Inferior parietal cortex (tissue), 1 donor: Measurements from ENCODE around the gene FKBP1A.

Experiments used
- DNase-seq: peaks from one replicate; pipeline ENCODE4 v3.0.0-alpha.2; 2016; ENCODE audit errors: extremely low spot score

Gene FKBP1A

GRCh38 chr20:1332749-1333300, 60.0 kb downstream of the FKBP1A start:
- no peak for DNase-seq

- DNase-seq, result no peak
These were observed 60.9 kb downstream of the FKBP1A start for GRCh38 chr20:1331801-1332453.

GRCh38 chr20:1331101-1331500, 61.8 kb downstream of the FKBP1A start:
- no peak for DNase-seq

- DNase-seq, result no peak
These were observed 62.6 kb downstream of the FKBP1A start for GRCh38 chr20:1330075-1330830.

- DNase-seq, result no peak
These were observed 64.0 kb downstream of the FKBP1A start, which contains the start of gene SDCBP2 for GRCh38 chr20:1328680-1329330. TSS of gene SDCBP2 (minus strand) at chr20:1329139. CDS start at chr20:1320416, 8,723 bp downstream.

GRCh38 chr20:1327827-1328679, 64.8 kb downstream of the FKBP1A start:
- no peak for DNase-seq

- peak; percentile 59 for DNase-seq
These were observed 65.6 kb downstream of the FKBP1A start for GRCh38 chr20:1327241-1327653.

- DNase-seq, result no peak
These were observed 66.6 kb downstream of the FKBP1A start for GRCh38 chr20:1326031-1326930.

GRCh38 chr20:1325173-1326030, 67.5 kb downstream of the FKBP1A start:
- DNase-seq, result peak; percentile 97

- DNase-seq, result no peak
These were observed 68.2 kb downstream of the FKBP1A start for GRCh38 chr20:1324598-1325172.

GRCh38 chr20:1323830-1324597, 68.8 kb downstream of the FKBP1A start:
- DNase-seq, result no peak

GRCh38 chr20:1323256-1323655, 69.6 kb downstream of the FKBP1A start:
- no peak for DNase-seq

GRCh38 chr20:1322511-1323245, 70.2 kb downstream of the FKBP1A start:
- no peak for DNase-seq

- no peak for DNase-seq
These were observed 71.3 kb downstream of the FKBP1A start for GRCh38 chr20:1321654-1321939.

- DNase-seq, result no peak
These were observed 71.8 kb downstream of the FKBP1A start for GRCh38 chr20:1320902-1321653.

- DNase-seq, result no peak
These were observed 72.8 kb downstream of the FKBP1A start for GRCh38 chr20:1320016-1320415.

GRCh38 chr20:1319462-1319861, 73.4 kb downstream of the FKBP1A start:
- DNase-seq, result no peak
